ENCODE data around the gene MRPL47. TPM values are rescaled to one million over a fixed set of nuclear protein-coding genes. Genes with fewer than 3 reads are reported as not detected.
"Not testable (repeated sequence)": the region's sequence is repeated elsewhere in the genome, so short reads cannot be mapped to it uniquely, and the experiment has no call there.

The MRPL47 gene
- total RNA-seq: 47.5 TPM
- long read RNA-seq, transcript MRPL47-203 (7 exons, 1,370 nt): major isoform, 32 of 37 reads
- long read RNA-seq, partial matches to known transcripts: 0 of 37 reads
- long read RNA-seq, other reads (novel, unspliced or antisense): 3 of 37 reads

DNA sequence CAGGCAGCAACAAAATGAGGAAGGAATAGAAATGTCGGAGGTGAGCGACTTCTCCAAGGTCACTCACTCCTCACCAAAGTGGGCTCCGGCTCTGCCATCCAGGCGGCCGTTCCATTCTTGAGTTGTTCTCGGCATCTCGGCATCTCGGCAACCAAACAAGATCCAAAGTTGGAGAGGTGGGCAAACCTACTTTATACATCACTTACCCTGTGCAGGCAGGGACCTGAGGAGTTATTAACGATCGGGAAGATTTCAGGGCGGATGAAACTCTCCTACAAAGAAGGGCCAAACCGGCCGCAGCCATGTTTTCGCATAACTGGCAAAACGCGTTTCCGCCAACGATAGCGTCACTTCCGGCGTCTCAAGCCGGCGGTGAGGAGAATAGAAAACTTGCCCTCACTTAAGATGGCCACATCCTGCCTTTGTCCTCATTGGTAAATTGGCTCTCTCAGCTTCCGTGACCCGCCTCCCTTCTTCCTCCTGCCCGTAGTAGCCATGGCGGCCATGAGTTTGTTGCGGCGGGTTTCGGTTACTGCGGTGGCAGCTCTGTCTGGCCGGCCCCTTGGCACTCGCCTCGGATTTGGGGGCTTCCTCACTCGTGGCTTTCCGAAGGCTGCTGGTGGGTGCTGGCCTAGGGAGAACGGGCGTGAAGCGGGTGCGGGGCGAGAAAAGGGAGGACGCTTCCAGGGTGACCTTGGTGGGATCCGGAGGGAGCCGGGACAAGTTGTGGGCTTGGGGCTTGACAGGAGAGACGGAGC, at the start of gene MRPL47, which contains the start of gene NDUFB5:
Gene MRPL47, minus strand, starts transcription at position 318 of the 758 bp plus-strand sequence. Its CDS starts 14 bp downstream, at position 304.
Gene NDUFB5, plus strand, starts transcription at position 474 of the 758 bp plus-strand sequence. Its CDS starts 22 bp downstream, at position 496.
- intact Hi-C loops (cut with DNase I): loop anchor here (2.0 to 5.0 kb wide), 3 partner anchors 42 to 256 kb away; partner anchors contain the start of genes ACTL6A and USP13
- peak; percentile 98 for DNase-seq (ENCODE audit: low spot score)

DNA sequence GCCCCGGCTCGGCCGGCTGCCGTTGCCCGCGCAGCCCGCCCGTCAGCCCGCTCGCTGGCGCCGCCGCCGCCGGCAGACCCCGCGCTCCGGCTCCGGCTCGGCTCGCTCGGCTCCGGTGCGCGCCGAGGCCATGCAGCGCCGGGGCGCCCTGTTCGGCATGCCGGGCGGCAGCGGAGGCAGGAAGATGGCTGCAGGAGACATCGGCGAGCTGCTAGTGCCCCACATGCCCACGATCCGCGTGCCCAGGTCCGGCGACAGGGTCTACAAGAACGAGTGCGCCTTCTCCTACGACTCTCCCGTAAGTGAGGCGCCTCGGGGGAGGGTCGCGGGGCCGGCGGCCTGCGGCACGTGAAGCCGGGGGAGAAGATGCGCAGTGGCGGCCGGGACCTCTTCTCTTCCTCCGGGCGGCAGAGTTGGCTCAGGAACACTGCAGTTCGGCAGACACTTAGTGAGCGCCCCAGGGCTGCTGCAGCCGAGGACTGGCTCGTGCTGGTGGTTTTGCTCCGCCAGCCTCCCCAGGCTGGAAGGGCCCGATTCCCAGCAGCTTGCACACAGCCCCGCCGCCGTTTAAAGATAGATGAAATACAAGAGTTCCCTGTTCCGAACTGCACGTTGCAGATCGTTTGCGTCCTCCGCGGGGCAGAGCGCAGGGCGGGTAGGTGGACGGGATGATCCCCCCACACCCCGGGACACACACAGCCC, 48.8 kb upstream of the MRPL47 start:
- DNase-seq (ENCODE audit: low spot score): peak; percentile 88
- intact Hi-C loops (cut with DNase I): loop anchor here (5.0 kb wide), 3 partner anchors 46 to 84 kb away; no protein-coding TSS in a partner anchor

- intact Hi-C loops (cut with DNase I): loop anchor here (5.0 kb wide), 3 partner anchors 45 to 85 kb away; no protein-coding TSS in a partner anchor
- DNase-seq (ENCODE audit: low spot score): peak; percentile 84
Observed at GRCh38 chr3:179652447-179653095, 48.1 kb upstream of the MRPL47 start, which contains the start of gene USP13. USP13 (plus strand) TSS chr3:179653040; CDS start chr3:179653226, 186 bp downstream.

- intact Hi-C loops (cut with DNase I): loop anchor here (5.0 kb wide), 3 partner anchors 45 to 85 kb away; no protein-coding TSS in a partner anchor
- DNase-seq (ENCODE audit: low spot score): no peak
Observed at GRCh38 chr3:179651687-179652446, 47.4 kb upstream of the MRPL47 start.

DNA sequence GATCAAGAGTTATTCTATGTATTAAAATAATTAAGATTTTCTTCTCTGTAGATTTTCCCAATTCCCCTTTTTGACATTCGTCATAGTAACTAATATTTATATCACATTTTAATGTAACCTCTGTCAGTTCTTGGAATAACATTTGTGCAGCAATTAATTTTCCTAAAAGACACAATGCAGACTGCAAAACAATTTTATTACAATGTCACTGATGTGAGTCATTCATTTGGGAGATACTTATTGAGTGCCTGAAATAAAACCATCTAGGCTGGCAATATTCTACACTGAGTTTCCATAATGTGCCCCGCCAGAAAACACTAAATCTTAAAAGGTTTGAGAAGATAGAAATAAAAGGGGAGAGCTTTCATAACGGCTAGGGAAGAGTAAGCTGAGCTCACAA, 41.7 kb upstream of the MRPL47 start:
- intact Hi-C loops (cut with DNase I): no loop called here
- DNase-seq (ENCODE audit: low spot score): no peak

DNA sequence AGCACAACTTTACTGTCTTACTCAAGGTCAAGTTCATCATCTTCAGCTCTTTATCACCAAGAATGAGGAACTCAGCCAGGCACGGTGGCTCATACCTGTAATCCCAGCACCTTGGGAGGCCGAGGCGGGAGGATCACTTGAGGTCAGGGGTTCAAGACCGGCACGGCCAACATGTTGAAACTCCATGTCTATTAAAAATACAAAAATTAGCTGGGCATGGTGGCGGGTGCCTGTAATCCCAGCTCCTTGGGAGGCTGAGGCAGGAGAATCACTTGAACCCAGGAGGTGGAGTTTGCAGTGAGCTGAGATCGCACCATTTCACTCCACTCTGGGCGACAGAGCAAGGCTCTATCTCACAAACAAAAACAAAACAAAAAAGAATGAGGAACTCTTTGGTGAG, 39.4 kb upstream of the MRPL47 start:
- DNase-seq (ENCODE audit: low spot score); intact Hi-C loops (cut with DNase I): not testable (repeated sequence)

- DNase-seq (ENCODE audit: low spot score): no peak
- intact Hi-C loops (cut with DNase I): no loop called here
Observed at GRCh38 chr3:179642871-179643270, 38.4 kb upstream of the MRPL47 start.

GRCh38 chr3:179640469-179640868, 36.0 kb upstream of the MRPL47 start:
- intact Hi-C loops (cut with DNase I): no loop called here
- no peak for DNase-seq (ENCODE audit: low spot score)

DNA sequence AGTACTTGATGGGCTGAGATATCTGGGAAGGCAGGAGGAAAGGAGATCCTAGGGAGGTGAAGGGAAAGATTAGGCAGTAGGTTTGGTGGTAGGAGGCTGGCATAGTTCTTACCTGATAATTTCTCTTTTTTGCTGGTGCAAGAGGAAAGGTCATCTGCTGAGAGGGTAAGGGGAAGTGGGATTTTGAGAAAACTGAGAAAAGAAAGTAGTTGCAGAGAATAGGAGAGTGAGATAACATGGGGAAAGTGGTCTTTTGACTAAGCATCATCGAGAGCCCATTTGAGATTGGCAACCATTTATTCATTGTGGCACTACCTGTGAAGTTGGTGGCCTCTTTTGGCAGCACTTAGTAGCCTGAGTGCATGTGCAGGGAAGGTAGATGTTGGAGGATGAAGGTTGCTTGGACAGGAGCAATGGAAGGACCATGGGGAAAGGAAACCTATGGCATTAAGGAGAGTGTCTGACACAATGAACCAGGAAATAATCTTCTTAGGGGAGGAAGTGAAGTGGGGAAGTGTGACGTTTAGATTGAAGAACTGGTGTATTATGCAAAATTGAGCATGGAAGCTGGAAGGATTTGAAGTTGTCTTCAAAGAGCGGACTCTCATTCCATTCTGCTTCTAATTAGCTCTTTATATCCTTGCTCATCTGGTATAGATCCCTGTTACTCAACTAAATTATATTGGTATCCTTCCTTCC, 26.5 kb upstream of the MRPL47 start:
- DNase-seq (ENCODE audit: low spot score): no peak
- intact Hi-C loops (cut with DNase I): no loop called here

- intact Hi-C loops (cut with DNase I): no loop called here
- no peak for DNase-seq (ENCODE audit: low spot score)
Observed at GRCh38 chr3:179624451-179624850, 20.0 kb upstream of the MRPL47 start.

DNA sequence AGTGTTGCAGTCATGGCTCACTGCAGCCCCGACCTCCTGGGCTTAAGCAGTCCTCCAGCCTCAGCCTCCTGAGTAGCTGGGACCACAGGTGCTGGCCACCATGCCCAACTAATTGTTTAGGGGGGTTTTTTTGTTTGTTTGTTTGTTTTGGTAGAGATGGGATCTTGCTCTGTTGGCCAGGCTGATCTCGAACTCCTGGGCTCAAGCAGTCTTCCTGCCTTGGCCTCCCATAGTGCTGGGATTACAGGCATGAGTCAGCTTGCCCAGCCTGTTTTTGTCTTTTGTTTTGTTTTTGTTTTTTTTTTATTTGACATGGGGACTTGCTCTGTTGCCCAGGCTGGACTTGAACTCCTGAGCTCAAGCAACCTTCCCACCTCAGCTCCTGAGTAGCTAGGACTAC, 17.6 kb upstream of the MRPL47 start:
- DNase-seq (ENCODE audit: low spot score): no peak
- intact Hi-C loops (cut with DNase I): no loop called here

GRCh38 chr3:179615458-179616173, 11.2 kb upstream of the MRPL47 start:
- intact Hi-C loops (cut with DNase I): no loop called here
- no peak for DNase-seq (ENCODE audit: low spot score)

GRCh38 chr3:179613807-179614206, 9.4 kb upstream of the MRPL47 start:
- DNase-seq (ENCODE audit: low spot score): no peak
- intact Hi-C loops (cut with DNase I): no loop called here

DNA sequence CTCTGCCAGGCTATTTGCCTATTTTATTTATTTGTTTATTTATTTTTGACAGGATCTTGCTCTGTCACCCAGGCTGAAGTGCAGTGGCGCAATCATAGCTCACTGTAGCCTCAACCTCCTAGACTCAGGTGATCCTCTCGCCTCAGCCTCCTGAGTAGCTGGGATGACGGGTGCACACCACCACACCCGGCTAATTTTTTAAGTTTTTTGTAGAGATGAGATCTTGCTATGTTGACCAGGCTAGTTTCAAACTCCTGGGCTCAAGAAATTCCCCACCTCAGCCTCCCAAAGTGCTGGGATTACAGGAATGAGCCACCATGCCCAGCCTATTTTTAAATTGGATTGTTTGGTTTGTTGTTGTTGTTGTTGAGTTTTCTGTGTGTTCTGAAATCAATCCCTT, 5.6 kb upstream of the MRPL47 start:
- intact Hi-C loops (cut with DNase I): no loop called here
- no peak for DNase-seq (ENCODE audit: low spot score)

DNA sequence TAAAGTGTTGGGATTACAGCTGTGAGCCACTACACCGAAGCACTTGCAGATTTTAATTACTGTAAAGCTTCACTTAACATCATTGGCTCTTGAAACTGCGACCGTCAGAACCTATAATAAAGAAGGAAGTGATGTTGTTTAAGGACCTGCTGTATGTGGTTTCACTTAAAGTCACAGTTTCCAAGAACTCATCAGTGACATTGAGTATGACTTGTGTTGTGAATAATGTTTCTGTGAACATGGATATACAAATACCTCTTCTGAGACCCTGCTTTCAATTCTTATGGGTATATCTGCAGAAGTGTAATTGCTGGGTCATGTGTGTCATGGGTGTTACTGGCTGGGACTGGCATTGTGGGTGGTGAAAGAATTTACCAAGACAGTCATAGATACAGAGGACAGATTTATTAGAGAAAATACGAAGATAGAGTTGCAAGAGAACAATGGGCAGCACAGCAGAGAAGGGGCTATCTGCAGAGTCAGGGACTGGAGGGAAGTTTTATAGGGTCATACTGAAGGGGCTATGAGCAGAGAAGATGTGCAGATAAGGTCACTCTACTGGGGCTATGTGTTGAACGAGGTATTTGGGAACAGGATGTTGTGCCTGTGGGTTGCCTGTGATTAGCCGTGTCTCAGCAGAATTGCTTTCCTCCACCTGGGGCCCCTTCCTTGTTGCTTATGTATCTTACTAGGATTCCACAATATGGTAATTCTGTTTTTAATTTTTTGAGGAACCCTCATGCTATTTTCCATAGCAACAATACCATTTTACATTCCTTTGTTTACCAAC, 4.7 kb upstream of the MRPL47 start:
- DNase-seq (ENCODE audit: low spot score): no peak
- intact Hi-C loops (cut with DNase I): loop anchor here (5.0 kb wide), 1 partner anchor 43 kb away; the partner anchor contains the start of gene USP13

- no peak for DNase-seq (ENCODE audit: low spot score)
- intact Hi-C loops (cut with DNase I): loop anchor here (5.0 kb wide), 1 partner anchor 46 kb away; the partner anchor contains the start of gene USP13
Observed at GRCh38 chr3:179606534-179607085, 2.2 kb upstream of the MRPL47 start.
